ENCODE measurements around the gene FXR2.

The FXR2 gene

GRCh38 chr17:7569571-7569970 is 45.1 kb downstream of the FXR2 start:
- no peak for DNase-seq

- no peak for DNase-seq
Observed at GRCh38 chr17:7563115-7563869, 51.4 kb downstream of the FXR2 start.

DNA sequence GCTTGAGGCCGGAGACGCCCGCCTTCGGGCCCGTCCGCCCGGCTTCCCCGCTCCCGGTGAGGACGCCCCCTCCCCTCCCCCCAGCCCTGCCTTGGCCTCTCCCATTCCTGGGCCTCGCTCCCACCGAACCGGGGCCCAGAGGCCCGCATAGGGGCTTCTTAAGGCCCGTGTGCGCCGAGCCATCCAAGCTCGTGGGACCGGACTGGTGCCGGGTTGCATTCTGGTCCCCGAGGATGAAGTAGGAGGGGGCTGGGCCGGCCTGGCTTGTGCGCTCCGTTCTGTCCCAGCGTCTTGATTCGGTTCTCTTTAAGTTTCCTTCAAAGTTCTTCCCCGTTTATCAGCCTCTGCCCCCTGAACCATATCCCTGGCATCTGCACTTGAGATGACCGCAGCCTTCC is 52.5 kb downstream of the FXR2 start:
- no peak for DNase-seq

GRCh38 chr17:7561589-7562207 is 53.0 kb downstream of the FXR2 start, which contains the start of gene SENP3:
Gene SENP3, plus strand, starts transcription at chr17:7561919. Its CDS starts 1,158 bp downstream, at chr17:7563077.
- DNase-seq, result peak; percentile 92

DNA sequence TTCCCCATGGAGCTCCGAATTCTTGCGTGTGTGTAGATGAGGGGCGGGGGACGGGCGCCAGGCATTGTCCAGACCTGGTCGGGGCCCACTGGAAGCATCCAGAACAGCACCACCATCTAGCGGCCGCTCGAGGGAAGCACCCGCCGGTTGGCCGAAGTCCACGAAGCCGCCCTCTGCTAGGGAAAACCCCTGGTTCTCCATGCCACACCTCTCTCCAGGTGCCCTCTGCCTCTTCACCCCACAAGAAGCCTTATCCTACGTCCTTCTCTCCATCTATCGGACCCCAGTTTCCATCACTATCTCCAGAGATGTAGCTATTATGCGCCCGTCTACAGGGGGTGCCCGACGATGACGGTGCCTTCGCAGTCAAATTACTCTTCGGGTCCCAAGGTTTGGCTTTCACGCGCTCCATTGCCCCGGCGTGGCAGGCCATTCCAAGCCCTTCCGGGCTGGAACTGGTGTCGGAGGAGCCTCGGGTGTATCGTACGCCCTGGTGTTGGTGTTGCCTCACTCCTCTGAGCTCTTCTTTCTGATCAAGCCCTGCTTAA is 53.6 kb downstream of the FXR2 start:
- peak; percentile 83 for DNase-seq

DNA sequence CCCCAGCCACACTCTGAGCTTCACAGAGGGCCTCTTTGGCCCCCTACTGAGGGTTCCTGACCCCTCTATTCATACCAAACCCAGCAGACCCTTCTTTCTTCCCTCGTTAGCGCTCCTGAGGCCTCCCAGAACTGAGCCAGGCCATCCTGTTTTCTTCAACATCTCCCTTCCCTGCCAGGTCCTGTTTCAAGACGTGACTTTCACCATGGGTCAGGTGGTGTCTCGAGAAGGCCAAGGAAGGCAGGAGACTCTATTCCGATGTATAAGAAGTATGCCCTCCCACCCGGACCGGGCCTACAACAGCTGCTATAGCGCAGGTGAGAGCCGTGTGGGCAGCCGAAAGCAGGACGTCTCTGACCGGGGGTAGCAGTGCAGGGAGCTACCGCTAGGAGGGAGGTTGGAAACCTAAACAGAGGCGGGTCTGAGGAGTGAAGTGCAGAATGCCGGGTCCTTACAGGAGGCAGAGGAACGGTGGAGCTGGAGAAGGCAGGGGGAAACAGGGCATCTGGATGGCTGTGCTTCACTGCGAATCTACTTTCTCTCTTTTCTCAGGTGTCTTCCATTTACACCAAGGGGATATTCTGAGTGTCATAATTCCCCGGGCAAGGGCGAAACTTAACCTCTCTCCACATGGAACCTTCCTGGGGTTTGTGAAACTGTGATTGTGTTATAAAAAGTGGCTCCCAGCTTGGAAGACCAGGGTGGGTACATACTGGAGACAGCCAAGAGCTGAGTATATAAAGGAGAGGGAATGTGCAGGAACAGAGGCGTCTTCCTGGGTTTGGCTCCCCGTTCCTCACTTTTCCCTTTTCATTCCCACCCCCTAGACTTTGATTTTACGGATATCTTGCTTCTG is 54.3 kb downstream of the FXR2 start:
- DNase-seq, result peak; percentile 61

- no peak for DNase-seq
Observed at GRCh38 chr17:7559320-7560171, 55.2 kb downstream of the FXR2 start.

DNA sequence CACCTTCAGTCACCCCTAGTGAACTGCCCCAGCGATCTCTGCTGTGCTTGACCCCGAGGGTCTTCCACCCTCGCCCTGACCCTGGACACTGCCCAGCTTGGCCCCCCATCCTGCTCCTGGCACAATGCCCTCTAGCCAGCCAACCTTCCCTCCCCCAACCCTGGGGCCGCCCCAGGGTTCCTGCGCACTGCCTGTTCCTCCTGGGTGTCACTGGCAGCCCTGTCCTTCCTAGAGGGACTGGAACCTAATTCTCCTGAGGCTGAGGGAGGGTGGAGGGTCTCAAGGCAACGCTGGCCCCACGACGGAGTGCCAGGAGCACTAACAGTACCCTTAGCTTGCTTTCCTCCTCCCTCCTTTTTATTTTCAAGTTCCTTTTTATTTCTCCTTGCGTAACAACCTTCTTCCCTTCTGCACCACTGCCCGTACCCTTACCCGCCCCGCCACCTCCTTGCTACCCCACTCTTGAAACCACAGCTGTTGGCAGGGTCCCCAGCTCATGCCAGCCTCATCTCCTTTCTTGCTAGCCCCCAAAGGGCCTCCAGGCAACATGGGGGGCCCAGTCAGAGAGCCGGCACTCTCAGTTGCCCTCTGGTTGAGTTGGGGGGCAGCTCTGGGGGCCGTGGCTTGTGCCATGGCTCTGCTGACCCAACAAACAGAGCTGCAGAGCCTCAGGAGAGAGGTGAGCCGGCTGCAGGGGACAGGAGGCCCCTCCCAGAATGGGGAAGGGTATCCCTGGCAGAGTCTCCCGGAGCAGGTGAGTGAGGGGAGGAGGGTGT is 56.0 kb downstream of the FXR2 start, which contains the start of gene TNFSF13:
TNFSF13 (plus strand) TSS at position 207 of the 776 bp plus-strand sequence; CDS start at position 497, 290 bp downstream.
- DNase-seq, result no peak

DNA sequence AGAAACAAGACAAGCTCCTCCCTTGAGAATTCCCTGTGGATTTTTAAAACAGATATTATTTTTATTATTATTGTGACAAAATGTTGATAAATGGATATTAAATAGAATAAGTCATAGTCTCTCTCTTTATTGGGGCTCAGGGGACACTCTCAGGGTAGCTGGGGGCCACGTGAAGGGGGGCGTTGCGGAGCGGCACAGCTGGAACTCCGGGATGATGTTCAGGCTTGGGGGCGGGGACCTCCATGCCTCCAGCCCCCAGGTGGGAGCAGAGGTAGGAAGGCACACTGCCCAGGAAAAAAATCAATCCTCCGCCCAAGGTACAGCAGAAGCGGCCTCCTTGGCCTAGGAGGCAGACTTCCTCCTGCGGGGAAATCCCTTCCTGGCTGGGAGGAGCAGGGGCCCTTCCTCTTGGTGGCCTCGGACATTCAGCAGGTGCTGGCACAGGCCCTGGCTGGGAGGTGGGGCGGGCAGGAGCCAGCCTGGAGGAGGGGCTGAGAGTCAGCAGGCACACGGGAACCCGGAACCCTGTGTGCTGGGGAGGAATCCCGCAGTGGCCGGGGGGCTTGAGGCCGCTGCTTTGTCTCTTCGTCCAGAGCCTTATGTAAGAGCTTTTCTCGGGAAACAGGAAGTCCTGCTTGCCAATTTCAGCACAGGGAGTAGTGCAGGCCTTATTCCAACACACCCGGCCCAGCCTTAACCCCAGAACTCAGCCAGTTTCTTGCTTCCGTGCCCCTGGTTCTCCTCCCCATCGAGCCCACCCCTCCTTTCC is 56.7 kb downstream of the FXR2 start:
- peak; percentile 23 for DNase-seq

DNA sequence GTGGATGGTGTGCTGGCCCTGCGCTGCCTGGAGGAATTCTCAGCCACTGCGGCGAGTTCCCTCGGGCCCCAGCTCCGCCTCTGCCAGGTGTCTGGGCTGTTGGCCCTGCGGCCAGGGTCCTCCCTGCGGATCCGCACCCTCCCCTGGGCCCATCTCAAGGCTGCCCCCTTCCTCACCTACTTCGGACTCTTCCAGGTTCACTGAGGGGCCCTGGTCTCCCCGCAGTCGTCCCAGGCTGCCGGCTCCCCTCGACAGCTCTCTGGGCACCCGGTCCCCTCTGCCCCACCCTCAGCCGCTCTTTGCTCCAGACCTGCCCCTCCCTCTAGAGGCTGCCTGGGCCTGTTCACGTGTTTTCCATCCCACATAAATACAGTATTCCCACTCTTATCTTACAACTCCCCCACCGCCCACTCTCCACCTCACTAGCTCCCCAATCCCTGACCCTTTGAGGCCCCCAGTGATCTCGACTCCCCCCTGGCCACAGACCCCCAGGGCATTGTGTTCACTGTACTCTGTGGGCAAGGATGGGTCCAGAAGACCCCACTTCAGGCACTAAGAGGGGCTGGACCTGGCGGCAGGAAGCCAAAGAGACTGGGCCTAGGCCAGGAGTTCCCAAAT is 57.4 kb downstream of the FXR2 start:
- DNase-seq, result no peak

DNA sequence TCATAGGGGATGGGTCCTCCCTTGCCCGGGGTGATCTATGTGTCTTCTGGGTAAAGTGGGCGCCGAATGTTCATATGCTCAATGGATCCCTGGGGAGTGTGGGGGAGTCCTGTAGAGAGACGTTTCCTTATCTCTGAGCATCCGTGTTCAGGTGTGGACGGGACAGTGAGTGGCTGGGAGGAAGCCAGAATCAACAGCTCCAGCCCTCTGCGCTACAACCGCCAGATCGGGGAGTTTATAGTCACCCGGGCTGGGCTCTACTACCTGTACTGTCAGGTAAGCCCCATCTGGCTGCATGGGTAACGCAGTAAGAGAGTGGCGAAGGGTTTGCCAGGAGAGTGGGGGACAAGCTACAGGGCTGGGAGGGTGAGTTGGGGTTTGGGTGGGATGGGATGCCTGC is 58.1 kb downstream of the FXR2 start:
- no peak for DNase-seq

- no peak for DNase-seq
Observed at GRCh38 chr17:7555320-7555948, 59.3 kb downstream of the FXR2 start.

GRCh38 chr17:7553356-7553755 is 61.3 kb downstream of the FXR2 start:
- no peak for DNase-seq

GRCh38 chr17:7552621-7553051 is 62.1 kb downstream of the FXR2 start:
- DNase-seq, result peak; percentile 53

DNA sequence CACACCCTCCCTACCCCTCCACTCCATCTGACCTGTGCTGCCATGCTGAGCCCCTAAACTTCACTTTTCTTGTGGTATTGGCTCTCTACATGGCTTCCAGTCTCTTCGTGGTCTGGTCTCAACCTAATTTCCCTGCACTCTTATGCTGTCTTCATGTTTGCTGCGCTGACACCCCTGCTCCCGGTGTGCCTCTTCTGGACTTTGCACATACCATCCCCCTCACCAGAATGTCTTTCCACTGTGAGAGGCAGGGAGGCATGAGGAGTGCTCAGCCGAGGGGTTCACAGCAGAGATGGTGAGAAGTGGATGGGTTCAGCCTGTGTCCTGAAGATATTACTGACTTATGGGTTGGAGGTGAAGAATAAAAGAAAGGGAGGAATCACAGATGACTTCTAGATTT is 63.3 kb downstream of the FXR2 start:
- DNase-seq, result no peak

DNA sequence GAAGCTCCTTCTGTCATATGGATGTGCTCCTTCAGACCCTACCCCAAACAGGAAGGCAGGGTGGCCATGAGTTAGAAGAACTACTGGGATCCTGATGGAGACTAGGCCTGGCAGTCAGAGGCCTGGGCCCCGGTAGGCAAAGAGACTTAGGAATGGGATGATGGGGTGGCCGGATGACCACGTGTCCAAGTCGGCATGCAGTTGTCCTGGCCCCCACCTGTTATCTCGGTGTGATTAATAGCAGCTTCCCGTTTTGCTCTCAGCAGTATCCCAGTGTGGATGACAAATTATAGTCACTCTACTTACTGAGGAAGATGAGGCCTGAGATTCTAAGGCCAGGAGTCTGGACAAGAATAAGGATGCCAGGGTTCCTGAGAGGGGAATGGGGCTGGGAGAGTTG is 64.4 kb downstream of the FXR2 start:
- DNase-seq, result no peak

GRCh38 chr17:7549401-7550055 is 65.2 kb downstream of the FXR2 start:
- peak; percentile 58 for DNase-seq

DNA sequence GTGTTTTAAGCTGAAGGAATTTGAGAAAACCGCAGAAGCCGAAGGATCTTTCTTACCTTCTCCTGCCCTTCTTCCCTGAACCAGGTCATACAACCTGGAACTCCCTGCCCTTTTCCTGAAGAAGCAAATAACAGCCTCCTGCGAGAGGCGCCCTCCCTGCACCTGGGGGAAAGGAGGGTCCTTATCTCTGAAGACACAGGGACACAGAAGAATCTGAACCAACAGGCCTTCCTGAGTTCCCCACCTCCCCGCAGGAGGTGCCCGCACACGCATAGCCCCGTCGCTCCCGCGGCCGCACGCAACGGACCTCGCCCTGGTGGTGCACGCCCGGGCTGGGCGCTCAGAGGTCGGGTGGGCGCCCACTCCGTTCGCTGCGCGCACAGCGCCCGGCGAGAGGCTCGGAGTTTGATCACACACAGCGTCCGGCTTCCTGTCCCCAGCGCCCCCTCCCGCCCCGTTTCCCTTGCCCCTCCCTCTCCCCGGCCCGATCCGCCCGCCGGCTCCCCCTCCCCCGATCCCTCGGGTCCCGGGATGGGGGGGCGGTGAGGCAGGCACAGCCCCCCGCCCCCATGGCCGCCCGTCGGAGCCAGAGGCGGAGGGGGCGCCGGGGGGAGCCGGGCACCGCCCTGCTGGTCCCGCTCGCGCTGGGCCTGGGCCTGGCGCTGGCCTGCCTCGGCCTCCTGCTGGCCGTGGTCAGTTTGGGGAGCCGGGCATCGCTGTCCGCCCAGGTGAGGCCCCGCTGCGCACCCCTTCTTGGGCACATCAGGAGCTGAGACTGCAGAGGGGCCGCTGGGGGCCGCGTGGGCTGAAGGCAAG is 65.9 kb downstream of the FXR2 start, which contains the start of gene TNFSF12:
TNFSF12 (plus strand) TSS at position 474 of the 816 bp plus-strand sequence; CDS start at position 570, 96 bp downstream.
- peak; percentile 76 for DNase-seq
